AG20443 (cell line): ENCODE results near the gene RGSL1.

Experiments
- DNase-seq: peaks from one replicate; pipeline ENCODE4 v3.0.0; 2012; ENCODE audit warnings: low spot score, mixed read lengths

Gene RGSL1

GRCh38 chr1:182549346-182549745 is 99.4 kb downstream of the RGSL1 start:
- no peak for DNase-seq

- DNase-seq: no peak
Measured at GRCh38 chr1:182549811-182550210, 99.9 kb downstream of the RGSL1 start.

GRCh38 chr1:182552527-182552926 is 102.6 kb downstream of the RGSL1 start:
- no peak for DNase-seq

GRCh38 chr1:182555493-182555892 is 105.5 kb downstream of the RGSL1 start:
- no peak for DNase-seq

GRCh38 chr1:182556279-182556678 is 106.3 kb downstream of the RGSL1 start:
- DNase-seq: no peak

GRCh38 chr1:182560392-182560984 is 110.5 kb downstream of the RGSL1 start:
- no peak for DNase-seq

GRCh38 chr1:182561456-182561855 is 111.5 kb downstream of the RGSL1 start:
- no peak for DNase-seq

- DNase-seq: no peak
Measured at GRCh38 chr1:182563095-182563494, 113.1 kb downstream of the RGSL1 start.

- DNase-seq: no peak
Measured at GRCh38 chr1:182564406-182565004, 114.6 kb downstream of the RGSL1 start.

DNA sequence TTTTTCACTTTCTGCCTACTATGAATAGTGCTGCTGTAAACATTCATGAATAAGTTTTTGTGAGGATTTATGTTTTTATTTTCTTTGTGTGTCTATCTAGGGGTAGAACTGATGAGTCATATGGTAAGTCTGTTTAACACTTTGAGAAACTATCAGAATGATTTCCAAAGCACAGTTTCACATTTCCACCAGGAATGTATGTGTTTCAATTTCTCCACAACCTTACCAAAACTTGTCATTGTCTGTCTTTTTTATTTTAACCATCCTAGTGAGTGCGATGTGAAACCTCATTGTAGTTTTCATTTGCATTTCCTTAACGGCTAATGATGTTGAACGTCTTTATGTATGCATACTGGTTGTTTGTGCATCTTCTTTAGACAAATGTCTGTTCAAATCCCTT is 115.6 kb downstream of the RGSL1 start:
- no peak for DNase-seq

GRCh38 chr1:182567629-182568028 is 117.7 kb downstream of the RGSL1 start:
- no peak for DNase-seq

GRCh38 chr1:182568647-182569284 is 118.8 kb downstream of the RGSL1 start:
- DNase-seq: no peak

GRCh38 chr1:182569939-182570610 is 120.1 kb downstream of the RGSL1 start:
- DNase-seq: no peak

GRCh38 chr1:182570611-182570970 is 120.6 kb downstream of the RGSL1 start:
- no peak for DNase-seq

GRCh38 chr1:182574156-182574555 is 124.2 kb downstream of the RGSL1 start:
- DNase-seq: no peak

- peak; percentile 73 for DNase-seq
Measured at GRCh38 chr1:182575540-182576149, 125.7 kb downstream of the RGSL1 start.

DNA sequence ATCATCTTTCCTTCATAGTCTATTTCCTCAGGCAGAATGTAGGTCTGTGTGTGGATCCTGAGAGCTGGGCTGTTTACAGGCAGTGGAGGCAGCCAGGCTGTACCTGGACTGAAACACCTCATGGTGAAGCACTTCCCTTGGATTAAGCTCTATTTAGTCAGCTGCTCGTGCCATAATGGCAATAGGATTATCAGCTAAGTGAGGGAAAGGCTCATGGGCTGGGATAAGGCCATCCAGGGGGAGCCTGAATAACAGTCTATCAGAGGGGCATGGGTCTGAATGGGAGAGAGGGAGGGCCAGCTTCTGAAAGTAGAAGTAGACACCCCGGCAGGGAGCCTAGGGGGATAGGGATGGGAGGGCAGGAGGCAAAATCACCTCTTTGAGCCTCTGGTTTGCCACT is 130.8 kb downstream of the RGSL1 start:
- no peak for DNase-seq

- DNase-seq: no peak
Measured at GRCh38 chr1:182584746-182585145, 134.8 kb downstream of the RGSL1 start.

- no peak for DNase-seq
Measured at GRCh38 chr1:182586380-182586779, 136.4 kb downstream of the RGSL1 start.

DNA sequence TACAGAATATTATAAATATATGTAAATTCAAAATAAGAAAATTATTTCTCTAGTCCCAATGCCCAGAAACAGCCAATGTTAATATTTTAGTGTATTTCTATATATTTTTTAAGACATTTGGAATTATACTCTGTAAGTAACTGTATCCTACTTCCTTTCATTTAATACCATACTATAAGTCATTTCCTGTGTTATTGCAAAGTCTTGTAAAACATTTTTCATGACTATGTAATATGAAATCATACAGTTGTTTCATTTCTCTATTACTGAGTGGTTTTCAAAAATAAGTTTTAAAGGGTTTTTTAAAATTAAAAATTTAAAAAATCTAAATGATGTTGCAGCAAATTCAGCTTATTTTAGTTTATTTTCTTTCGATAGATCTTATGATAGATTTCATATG is 137.1 kb downstream of the RGSL1 start:
- DNase-seq: no peak

DNA sequence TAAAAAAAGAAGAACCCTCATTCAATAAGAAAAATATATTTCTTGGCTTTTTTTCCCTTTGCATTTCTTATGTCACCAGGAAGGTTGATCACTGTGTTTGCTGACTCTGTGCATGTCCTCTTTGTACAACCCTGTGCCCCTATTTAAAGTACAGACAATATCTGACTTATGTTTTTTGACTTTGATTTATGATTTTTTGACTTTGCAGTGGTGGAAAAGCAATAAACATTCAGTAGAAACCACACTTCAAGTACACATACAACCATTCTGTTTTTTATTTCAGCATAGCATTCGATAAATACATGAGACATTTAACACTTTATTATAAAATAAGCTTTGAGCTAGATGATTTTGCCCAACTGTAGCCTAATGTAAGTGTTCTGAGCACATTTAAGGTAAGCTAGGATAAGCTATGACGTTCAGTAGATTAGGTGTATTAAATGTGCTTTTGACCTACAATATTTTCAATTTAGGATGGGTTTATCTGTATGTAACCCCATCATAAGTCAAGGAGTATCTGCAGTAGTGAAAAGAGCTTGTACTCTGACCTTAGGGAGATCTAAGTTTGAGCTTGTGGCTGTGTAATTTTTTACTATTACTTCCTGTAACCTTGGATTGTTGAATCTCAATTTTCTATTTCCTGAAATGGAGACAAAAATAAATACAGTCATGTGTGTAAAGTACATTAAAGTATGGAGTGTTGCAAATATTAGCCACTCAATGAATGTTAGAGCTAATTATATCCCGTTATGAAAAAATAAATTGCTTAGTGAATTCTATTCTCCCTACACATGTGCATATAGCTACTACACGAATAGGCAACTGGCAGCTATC is 137.9 kb downstream of the RGSL1 start:
- no peak for DNase-seq
